HTR-8/SVneo (cell line): Measurements from ENCODE around the gene RSRC1.
A peak's percentile ranks its signal among the peaks of the same experiment; 100 is the strongest.
"Not testable (repeated sequence)": the region's sequence is repeated elsewhere in the genome, so short reads cannot be mapped to it uniquely, and the experiment has no call there.

ENCODE experiments used
- DNase-seq: peaks from one replicate; pipeline ENCODE4 v3.0.0; 2011; ENCODE audit warnings: low spot score, mixed read lengths; ENCODE audit not compliant: insufficient read length
- FAIRE-seq: peaks from 2 replicates; lab custom pipeline; 2011; peaks lifted over from hg19 to GRCh38; lab: Jason Lieb, UNC

Gene RSRC1

GRCh38 chr3:158493931-158494330, 384.0 kb downstream of the RSRC1 start:
- DNase-seq (no peak), FAIRE-seq (no peak)

DNA sequence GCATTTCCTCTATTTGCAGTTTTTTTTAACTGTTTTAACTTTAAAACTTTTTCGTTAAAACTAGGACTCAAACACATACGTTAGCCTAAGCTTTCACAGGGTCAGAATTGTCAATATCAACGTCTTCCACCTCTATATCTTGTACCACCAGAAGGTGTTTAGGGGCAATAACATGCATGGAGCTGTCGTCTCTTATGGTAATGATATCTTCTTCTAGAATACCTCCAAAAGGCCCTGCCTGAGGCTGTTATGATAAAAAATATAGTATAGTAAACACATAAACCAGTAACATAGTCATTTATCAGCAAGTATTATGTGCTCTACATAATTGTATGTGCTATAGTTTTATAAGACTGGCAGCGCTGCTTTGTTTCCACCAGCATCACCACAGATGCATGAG, 384.8 kb downstream of the RSRC1 start:
- FAIRE-seq: no peak
- no peak for DNase-seq

- DNase-seq, FAIRE-seq: not testable (repeated sequence)
Measured at GRCh38 chr3:158495398-158495902, 385.6 kb downstream of the RSRC1 start.

DNA sequence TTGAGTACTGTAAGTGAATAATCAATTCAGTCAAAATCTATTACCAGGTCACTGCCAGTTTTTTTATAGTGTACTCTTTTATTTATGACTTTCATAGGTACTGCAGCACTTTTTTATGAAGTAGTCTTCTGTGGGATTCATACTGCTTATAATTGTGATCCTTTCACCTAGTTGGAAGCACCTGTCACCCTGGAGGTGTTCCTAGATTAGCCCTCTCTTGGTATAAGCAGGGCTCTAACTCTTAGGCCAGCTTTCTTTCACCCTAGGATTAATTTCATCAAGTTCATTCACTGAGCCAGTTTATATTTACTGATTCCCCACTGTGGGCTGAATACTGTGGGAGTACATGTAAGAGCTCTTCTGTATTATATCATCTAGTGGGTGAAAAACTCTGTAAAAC, 395.2 kb downstream of the RSRC1 start:
- no peak for DNase-seq
- FAIRE-seq: no peak

GRCh38 chr3:158506456-158506855, 396.6 kb downstream of the RSRC1 start:
- FAIRE-seq: no peak
- DNase-seq: no peak

GRCh38 chr3:158508481-158508880, 398.6 kb downstream of the RSRC1 start:
- DNase-seq (no peak), FAIRE-seq (no peak)

GRCh38 chr3:158509891-158510290, 400.0 kb downstream of the RSRC1 start:
- FAIRE-seq (no peak), DNase-seq (no peak)

DNA sequence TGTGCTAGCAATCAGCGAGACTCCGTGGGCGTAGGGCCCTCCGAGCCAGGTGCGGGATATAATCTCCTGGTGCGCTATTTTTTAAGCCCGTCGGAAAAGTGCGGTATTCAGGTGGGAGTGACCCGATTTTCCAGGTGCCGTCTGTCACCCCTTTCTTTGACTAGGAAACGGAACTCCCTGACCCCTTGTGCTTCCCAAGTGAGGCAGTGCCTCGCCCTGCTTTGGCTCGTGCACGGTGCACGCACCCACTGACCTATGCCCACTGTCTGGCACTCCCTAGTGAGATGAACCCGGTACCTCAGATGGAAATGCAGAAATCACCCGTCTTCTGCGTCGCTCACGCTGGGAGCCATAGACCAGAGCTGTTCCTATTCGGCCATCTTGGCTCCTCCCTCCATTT, 406.8 kb downstream of the RSRC1 start:
- not testable (repeated sequence) for DNase-seq, FAIRE-seq

DNA sequence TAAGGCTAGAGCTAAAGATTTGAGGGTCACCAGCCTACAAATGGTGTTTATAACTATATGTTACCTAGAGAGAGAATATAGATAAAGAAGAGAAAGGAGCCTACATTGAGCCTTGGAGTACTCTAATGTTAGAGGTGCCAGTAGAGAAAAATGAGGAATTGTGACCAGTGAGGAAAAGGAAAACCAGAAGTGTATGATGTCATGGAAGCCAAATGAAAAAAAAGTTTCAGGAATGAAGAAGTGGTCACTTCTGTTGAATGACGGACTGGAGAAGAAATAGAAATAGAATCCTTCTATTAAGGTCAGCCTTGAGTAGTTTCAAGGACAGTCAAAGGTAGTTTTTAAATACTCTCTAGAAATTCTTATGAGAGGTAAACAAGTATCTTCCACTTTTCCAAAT, 409.9 kb downstream of the RSRC1 start:
- no peak for DNase-seq
- FAIRE-seq: no peak

GRCh38 chr3:158520433-158520832, 410.5 kb downstream of the RSRC1 start:
- FAIRE-seq: no peak
- no peak for DNase-seq

DNA sequence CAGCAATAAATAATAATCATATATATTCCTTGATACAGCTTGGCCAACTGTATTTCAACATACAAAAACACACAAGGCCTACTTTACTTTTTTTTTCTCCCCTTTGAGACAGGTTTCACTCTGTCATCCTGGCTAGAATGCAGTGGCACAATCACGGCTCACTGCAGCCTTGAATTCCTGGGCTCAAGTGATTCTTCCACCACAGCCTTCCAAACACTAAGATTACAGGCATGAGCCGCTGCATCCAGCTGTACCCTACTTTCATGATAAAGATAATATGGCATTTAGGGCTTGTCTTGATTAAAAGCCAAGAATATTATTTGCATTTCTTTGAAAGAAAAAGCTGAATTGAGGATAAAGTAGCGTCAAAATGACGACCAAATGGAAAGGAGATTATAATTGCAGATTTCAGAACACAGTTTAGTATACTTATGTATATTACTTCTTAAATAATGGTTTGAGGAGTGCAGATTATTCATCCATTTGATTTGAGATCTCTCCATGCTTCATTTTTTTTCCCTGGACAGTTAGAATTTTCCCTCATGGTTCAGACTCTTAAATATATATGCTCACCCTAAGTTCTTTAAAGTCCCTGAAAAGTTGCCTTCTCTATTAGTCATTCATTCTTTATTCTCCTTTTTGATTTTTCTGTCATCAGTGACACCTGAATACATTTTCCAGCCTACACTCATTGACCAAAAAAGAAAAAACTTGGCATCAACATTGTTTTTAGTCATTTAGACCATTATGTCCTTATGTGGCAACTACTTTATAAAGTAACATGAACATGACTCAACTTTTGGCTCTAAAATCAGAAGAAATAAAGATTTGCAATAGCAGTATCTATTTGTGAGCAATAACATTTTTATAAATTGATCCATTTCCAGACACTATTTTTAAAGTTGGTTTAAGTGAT, 412.6 kb downstream of the RSRC1 start:
- DNase-seq: no peak
- no peak for FAIRE-seq

DNA sequence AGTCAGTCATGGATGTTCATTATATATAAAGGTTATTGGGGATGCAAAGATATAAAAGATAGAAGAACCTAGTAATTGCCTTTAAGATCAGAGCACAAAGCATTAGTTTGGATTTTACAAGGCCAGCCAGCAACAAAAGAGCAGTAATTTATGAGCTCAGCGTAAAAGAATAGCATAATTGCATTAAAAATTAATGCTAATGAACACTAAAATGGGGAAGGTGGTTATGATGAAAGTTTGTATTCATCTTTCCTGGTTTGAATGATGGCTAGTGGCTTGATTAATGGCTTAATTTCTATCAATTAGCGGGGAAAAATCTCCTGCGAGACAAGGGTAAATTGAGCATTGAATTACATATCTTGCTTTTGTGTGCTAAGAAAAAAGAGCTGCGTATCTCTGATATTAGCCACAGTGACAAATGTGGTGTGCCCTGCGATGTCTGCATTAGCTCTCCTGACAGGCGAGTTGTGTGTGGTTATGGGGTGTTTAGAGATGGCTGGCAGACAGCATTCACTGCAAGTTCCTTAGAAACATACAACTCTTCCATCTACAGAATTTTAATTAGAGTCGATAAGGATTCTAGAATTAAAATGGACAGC, 418.3 kb downstream of the RSRC1 start:
- DNase-seq: no peak
- no peak for FAIRE-seq

GRCh38 chr3:158531334-158531733, 421.4 kb downstream of the RSRC1 start:
- DNase-seq (no peak), FAIRE-seq (no peak)

GRCh38 chr3:158532099-158532734, 422.3 kb downstream of the RSRC1 start:
- DNase-seq (peak; percentile 7), FAIRE-seq (no peak)

DNA sequence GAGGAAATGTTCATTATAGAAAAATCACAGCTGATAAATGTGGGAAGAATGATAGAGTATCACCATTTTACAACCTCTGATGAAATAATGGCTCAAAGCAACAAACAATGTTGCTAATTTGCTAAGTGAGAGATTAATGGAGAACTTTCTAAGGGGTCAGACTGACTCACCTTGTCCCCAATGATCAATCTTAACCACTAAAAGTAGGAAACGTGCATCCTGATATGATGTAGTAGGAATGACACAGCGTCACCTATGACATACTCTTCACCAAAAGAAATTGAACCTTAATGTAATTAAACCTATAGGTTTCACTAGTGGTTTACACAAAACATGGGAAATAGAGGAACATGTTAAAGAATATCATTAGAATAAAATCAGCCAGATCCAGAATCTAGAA, 426.0 kb downstream of the RSRC1 start:
- DNase-seq (no peak), FAIRE-seq (no peak)

DNA sequence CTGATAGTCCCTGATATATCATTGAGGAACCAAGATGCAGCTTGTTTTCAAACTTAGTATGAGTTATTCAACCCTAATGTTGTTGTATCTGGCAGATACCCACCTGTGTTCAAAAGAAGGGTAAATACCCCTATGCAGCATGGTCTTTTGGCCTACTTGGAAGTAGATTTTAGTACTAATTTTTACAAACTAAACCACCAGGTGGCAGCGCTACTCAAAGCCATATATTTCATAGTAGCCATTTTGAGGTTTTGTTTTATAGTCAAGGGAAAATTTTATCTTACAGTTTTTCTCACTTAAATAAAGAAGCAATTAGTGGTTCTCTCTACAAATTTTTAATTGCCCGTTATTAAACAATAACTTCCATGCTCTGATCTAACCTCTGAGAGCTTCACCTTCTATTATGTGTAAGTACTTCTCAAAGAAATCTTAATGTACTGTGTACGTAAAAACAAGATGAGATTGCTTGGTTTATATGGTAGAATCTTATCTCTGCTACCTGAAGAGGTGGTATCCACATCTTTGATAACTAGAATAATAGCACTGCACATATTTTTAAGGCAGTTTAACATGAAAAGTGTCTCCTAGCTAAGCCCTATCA, 429.6 kb downstream of the RSRC1 start:
- FAIRE-seq: no peak
- peak; percentile 17 for DNase-seq

DNA sequence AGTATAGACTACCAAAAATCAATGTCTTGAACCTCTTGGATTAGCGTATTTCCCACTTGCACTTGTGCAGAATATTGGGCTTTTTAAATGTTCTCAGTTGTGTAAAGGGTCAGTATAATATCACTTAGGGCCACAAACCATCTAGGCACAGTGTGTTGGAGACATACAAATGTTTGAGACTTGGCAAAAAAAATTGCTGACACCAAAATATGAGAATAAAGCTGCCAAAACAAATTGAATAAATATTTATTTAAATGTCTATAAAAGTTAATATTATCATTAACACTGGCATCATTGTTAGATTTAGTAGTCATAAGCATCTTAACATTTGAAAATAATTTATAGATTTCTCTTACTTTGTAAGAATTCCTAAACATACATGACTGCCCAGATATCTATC, 430.2 kb downstream of the RSRC1 start:
- FAIRE-seq (no peak), DNase-seq (no peak)

DNA sequence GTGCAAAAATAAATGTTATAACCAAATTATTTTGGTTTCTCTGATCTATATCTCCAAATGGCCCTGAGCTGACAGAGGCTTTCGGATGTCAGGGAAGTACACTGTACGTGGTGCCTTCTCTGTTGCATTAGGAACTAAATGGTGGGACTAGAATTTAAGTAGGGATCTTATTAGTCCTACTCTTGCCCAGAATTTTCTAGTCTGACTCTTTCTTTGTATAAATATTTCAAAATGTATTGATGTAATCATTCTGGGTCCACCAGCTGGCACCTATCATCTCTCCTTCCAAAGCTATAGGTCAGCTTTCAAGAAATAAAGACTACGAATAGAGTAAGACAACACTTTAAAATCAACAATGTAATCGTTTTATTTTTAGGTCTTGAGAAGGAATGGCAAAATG, 438.8 kb downstream of the RSRC1 start:
- FAIRE-seq: no peak
- no peak for DNase-seq

DNA sequence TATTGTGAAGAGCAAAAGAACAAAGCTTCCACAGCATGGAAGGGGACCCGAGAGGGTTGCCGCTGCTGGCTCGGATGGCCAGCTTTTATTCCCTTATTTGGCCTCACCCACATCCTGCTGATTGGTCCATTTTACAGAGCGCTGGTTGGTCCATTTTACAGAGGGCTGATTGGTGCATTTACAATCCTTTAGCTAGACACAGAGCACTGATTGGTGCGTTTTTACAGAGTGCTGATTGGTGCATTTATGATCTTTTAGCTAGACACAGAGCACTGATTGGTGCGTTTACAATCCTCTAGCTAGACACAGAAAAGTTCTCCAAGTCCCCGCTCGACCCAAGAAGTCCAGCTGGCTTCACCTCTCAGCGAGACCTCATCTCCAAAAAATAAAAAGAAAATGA, 440.0 kb downstream of the RSRC1 start:
- DNase-seq, FAIRE-seq: not testable (repeated sequence)

DNA sequence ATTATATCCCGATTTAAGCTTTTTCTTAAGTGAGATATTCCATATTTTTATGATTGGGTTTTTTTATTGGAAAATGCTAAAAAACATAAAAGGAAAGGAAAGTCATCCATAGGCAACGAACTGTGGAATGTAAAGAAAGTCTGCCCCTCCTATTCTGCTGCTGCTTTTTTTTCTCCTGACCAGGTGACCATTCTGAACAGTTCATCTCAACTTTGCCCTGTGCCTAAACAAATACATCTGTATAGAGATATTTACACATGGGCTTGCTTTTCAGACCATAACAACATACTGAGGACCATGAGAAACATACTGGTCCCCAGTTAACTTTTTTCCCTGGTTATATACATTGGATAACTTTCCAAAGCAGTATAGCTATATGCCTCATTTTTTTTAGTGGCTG, 442.2 kb downstream of the RSRC1 start:
- DNase-seq (no peak), FAIRE-seq (no peak)

DNA sequence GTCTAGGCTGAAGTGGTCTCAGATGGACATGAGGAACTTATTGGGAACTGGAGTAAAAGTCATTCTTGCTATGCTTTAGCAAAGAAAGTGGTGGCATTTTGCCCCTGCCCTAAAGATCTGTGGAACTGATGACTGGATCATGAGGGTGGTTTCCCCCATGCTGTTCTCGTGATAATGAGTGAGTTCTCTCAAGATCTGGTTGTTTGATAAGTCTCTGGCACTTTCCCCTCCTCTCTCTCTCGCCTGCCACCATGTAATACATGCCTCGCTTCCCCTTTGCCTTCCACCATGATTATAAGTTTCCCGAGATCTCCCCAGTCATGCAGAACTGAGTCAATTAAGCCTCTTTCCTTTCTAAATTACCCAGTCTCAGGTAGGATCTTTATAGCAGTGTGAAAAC, 449.6 kb downstream of the RSRC1 start:
- FAIRE-seq: no peak

More for the DNA sequence above, 449.6 kb downstream of the RSRC1 start:
- no peak for DNase-seq
